GM12878 (cell line): Measurements from ENCODE around the gene SMARCAL1. TPM values are rescaled to one million over a fixed set of nuclear protein-coding genes. Genes with fewer than 3 reads are reported as not detected.

Experiments
- ATAC-seq: fragments of 200-7000 bp; cut with Tn5 transposase; 3 replicates; pipeline ENCODE4 v1.9.1; 2020; ENCODE audit warnings: mild to moderate bottlenecking, moderate library complexity
- BruUV-seq: library from RNA; stranded (reverse); fragments of 400-500 nt; replicated peaks from 2 replicates; lab custom pipeline; 2021; lab: Mats Ljungman, UMichigan
- CTCF ChIA-PET: fragments of 300-600 bp; sonication (Branson Sonifier 250); formaldehyde crosslinking; extraction: SDS; loops from one replicate; lab custom pipeline; 2021; ENCODE audit warnings: inconsistent platforms; lab: Yijun Ruan, JAX
- POLR2A ChIA-PET: fragments of 350-600 bp; formaldehyde crosslinking; extraction: SDS; loops from one replicate; lab custom pipeline; 2021; ENCODE audit warnings: inconsistent platforms; lab: Charles Lee
- RAD21 ChIA-PET: fragments of 300-600 bp; sonication (Branson Sonifier 250); formaldehyde crosslinking; loops from one replicate; lab custom pipeline; 2023; ENCODE audit warnings: antibody characterized with exemption; ENCODE audit not compliant: unreplicated experiment; lab: Charles Lee
- SMC1A ChIA-PET: fragments of 300-600 bp; sonication (Branson Sonifier 250); formaldehyde crosslinking; loops from one replicate; lab custom pipeline; 2023; ENCODE audit not compliant: unreplicated experiment, uncharacterized antibody; lab: Charles Lee
- DNase-seq: peaks from one replicate; pipeline ENCODE4 v3.0.0-alpha.2; 2011; ENCODE audit warnings: low read depth, low spot score
- FAIRE-seq: peaks from 3 replicates; lab custom pipeline; 2011; peaks lifted over from hg19 to GRCh38; lab: Jason Lieb, UNC
- H2AFZ ChIP-seq: 2 replicates; pipeline ENCODE4 v1.6.0; 2011; ENCODE audit warnings: low read depth, low read length, control low read depth; ENCODE audit not compliant: control insufficient read depth
- H3K27ac ChIP-seq: 2 replicates; pipeline ENCODE4 v1.5.1; 2011; ENCODE audit warnings: control low read depth; ENCODE audit not compliant: control insufficient read depth, insufficient read depth
- H3K27me3 ChIP-seq, 2 experiments: replicated peaks in 1 of 2; 2 replicates each; pipeline versions ENCODE4 v1.6.0 to v1.6.1; 2011; ENCODE audit warnings: low read length in 1 of 2; ENCODE audit not compliant: control insufficient read depth in 2 of 2, insufficient read depth in 2 of 2
- H3K36me3 ChIP-seq, 2 experiments: 2 replicates each; pipeline ENCODE4 v1.5.1; 2011; ENCODE audit warnings: low read length in 1 of 2; ENCODE audit not compliant: control insufficient read depth in 2 of 2, insufficient read depth in 2 of 2
- H3K4me1 ChIP-seq: 2 replicates; pipeline ENCODE4 v1.6.1; 2011; ENCODE audit warnings: mild to moderate bottlenecking, low read length, moderate library complexity, mixed read lengths; ENCODE audit not compliant: control insufficient read depth, insufficient read depth
- H3K4me2 ChIP-seq: 2 replicates; pipeline ENCODE4 v1.6.0; 2011; ENCODE audit warnings: control low read depth; ENCODE audit not compliant: control insufficient read depth, insufficient read depth
- H3K4me3 ChIP-seq: fragments of 200-600 bp; sonication (generic); 2 replicates; pipeline ENCODE4 v1.5.1; 2016
- H3K79me2 ChIP-seq: 2 replicates; pipeline ENCODE4 v1.6.0; 2011; ENCODE audit warnings: low read length; ENCODE audit not compliant: control insufficient read depth, insufficient read depth
- H3K9ac ChIP-seq: 2 replicates; pipeline ENCODE4 v1.8.0; 2011; ENCODE audit warnings: low read length, control low read depth, mixed read lengths; ENCODE audit not compliant: control insufficient read depth, insufficient read depth
- H3K9me3 ChIP-seq: replicated peaks from 3 replicates; pipeline ENCODE4 v1.5.1; 2011; ENCODE audit warnings: mild to moderate bottlenecking, low read length; ENCODE audit not compliant: control insufficient read depth, insufficient read depth
- H4K20me1 ChIP-seq: 2 replicates; pipeline ENCODE4 v1.6.0; 2011; ENCODE audit not compliant: control insufficient read depth, insufficient read depth
- CBX5 ChIP-seq: sonication (generic); IDR thresholded peaks from 2 replicates; pipeline ENCODE4 v1.6.1; 2016; ENCODE audit warnings: low read depth, moderate library complexity, mild to moderate bottlenecking, inconsistent platforms
- CEBPB ChIP-seq, 2 experiments: fragments of 150-350 bp in 1 of 2; IDR thresholded peaks; 2 replicates each; pipeline ENCODE4 v1.6.1; 2012 to 2014; ENCODE audit warnings: low read depth in 2 of 2, low read length in 2 of 2, borderline replicate concordance in 1 of 2, inconsistent platforms in 1 of 2
- CREB1 ChIP-seq: IDR thresholded peaks from 2 replicates; pipeline ENCODE4 v1.6.1; 2012; ENCODE audit warnings: low read depth, mild to moderate bottlenecking, inconsistent platforms
- FOXM1 ChIP-seq: IDR thresholded peaks from 2 replicates; pipeline ENCODE4 v1.6.1; 2012; ENCODE audit warnings: low read depth, mild to moderate bottlenecking, inconsistent platforms, low read length, moderate library complexity
- HDAC6 ChIP-seq: fragments of 200-600 bp; sonication (generic); IDR thresholded peaks from one replicate; pipeline ENCODE4 v1.8.0; 2017; ENCODE audit warnings: antibody characterized with exemption; ENCODE audit not compliant: unreplicated experiment
- JUND ChIP-seq: IDR thresholded peaks from 2 replicates; pipeline ENCODE4 v1.6.1; 2012; ENCODE audit warnings: low read depth, mild to moderate bottlenecking, low read length, improper control_type of control experiment, moderate library complexity
- KLF5 ChIP-seq: fragments of 450-650 bp; IDR thresholded peaks from 2 replicates; pipeline ENCODE4 v1.6.1; 2014; ENCODE audit warnings: mild to moderate bottlenecking; ENCODE audit not compliant: partially characterized antibody
- MEF2B ChIP-seq: fragments of 450-650 bp; IDR thresholded peaks from 2 replicates; pipeline ENCODE4 v1.6.1; 2018; ENCODE audit warnings: mild to moderate bottlenecking, moderate library complexity; ENCODE audit not compliant: partially characterized antibody, poor library complexity, severe bottlenecking
- MYB ChIP-seq: fragments of 150-350 bp; IDR thresholded peaks from 2 replicates; pipeline ENCODE4 v1.6.1; 2014; ENCODE audit warnings: mild to moderate bottlenecking, low read depth, low read length, borderline replicate concordance
- NR2C2 ChIP-seq: IDR thresholded peaks from 2 replicates; pipeline ENCODE4 v1.6.1; 2011; ENCODE audit warnings: borderline replicate concordance, low read depth; ENCODE audit not compliant: control insufficient read depth, insufficient read length
- POLR2AphosphoS5 ChIP-seq: IDR thresholded peaks from 2 replicates; pipeline ENCODE4 v1.6.1; 2011; ENCODE audit warnings: mild to moderate bottlenecking, low read length, inconsistent platforms
- ZBTB33 ChIP-seq: fragments of 450-650 bp; IDR thresholded peaks from 2 replicates; pipeline ENCODE4 v1.6.1; 2017; ENCODE audit warnings: mild to moderate bottlenecking
- WGBS: methylation state at CpG from one replicate; pipeline ENCODE4 v1.1.6; 2016; ENCODE audit warnings: low lambda C conversion rate; ENCODE audit not compliant: insufficient replicate concordance, insufficient coverage; ENCODE audit errors: missing lambda C conversion rate; 5-methylcytosine and 5-hydroxymethylcytosine counted together
- in situ Hi-C: fragments of 300-500 bp; cut with MboI; formaldehyde crosslinking; loops from 9 replicates; pipeline ENCODE4 v1.14.3; 2018; ENCODE audit warnings: mixed read lengths
- intact Hi-C: fragments of 100-400 bp; cut with micrococcal nuclease; formaldehyde crosslinking; loops from one replicate; pipeline ENCODE4 v1.14.2; 2022; ENCODE audit not compliant: unreplicated experiment
- polyA plus RNA-seq, 11 experiments: library from polyadenylated mRNA; depleted of rRNA in 4 of 11; unstranded in 6 of 11; stranded (reverse) in 5 of 11; fragments of >200 nt; fragmentation: Nextera tagmentation in 4 of 11; fragmentation: Illumina TruSeq in 1 of 11; extraction: Ambion mirVana in 4 of 11; extraction: Trizol in 1 of 11; gene quantifications; 1 replicate in 1 of 11; 2 replicates in 10 of 11; pipeline versions ENCODE4 v1.2.1 to v1.2.3, GENCODE V29; 2011 to 2016; ENCODE audit warnings: inconsistent platforms in 2 of 11, missing spikeins in 2 of 11, low read depth in 1 of 11
- total RNA-seq, 4 experiments: library from RNA; depleted of rRNA in 3 of 4; stranded (reverse); fragments of >200 nt in 3 of 4; fragmentation: Illumina TruSeq in 1 of 4; extraction: Trizol in 1 of 4; gene quantifications; 2 replicates each; pipeline versions ENCODE4 v1.2.1 to v1.2.3, GENCODE V29; 2013 to 2021
- TF ChIP-seq, protein P1 (sequence below): IDR thresholded peaks from 2 replicates; pipeline ENCODE4 v1.6.1; 2011; ENCODE audit warnings: borderline replicate concordance, low read depth, mild to moderate bottlenecking, moderate library complexity, low read length; ENCODE audit not compliant: insufficient read depth, poor library complexity, severe bottlenecking

SMARCAL1 gene
- total and polyA plus RNA-seq, 10 of the 15 experiments (the other 5 are each of a cell fraction or from before 2014, with no cell fraction given) = 10.8 to 32.9 (median 21.8) TPM

- intact Hi-C loops = no loop called here
- RAD21 ChIA-PET = no interaction called here
Measured at GRCh38 chr2:216527600-216527999, 115.3 kb downstream of the SMARCAL1 start.

More at GRCh38 chr2:216527600-216527999, 115.3 kb downstream of the SMARCAL1 start:
- Histone ChIP-seq H3K9ac (no peak overlapping the region), H3K27me3 (no peaks in the 10 kb centered on the region), H3K4me1 (no peaks in the 10 kb centered on the region), H4K20me1 (no peaks in the 10 kb centered on the region), H3K36me3 (no peaks in the 10 kb centered on the region), H3K9me3 (no peaks in the 10 kb centered on the region), H2AFZ (no peak overlapping the region), H3K79me2 (no peaks in the 10 kb centered on the region), H3K27ac (no peak overlapping the region), H3K4me2 (no peak overlapping the region), H3K4me3 (no peak overlapping the region)
- DNase-seq (no peak), ATAC-seq (no peak), FAIRE-seq (no peak)
- no TSS peak for BruUV-seq
- SMC1A ChIA-PET = no interaction called here
- 41% methylated on average over 1 of the region's 1 CpG for WGBS
- POLR2A ChIA-PET = no interaction called here
- no peak for TF ChIP-seq ZBTB33
- TF ChIP-seq FOXM1 = no peak
- TF ChIP-seq MEF2B = no peak
- no peak for TF ChIP-seq MYB
- TF ChIP-seq CEBPB (IDR thresholded peaks at IDR 0.05; ENCODE audit: borderline replicate concordance in 1 of 2, low read depth in 2 of 2, low read length in 2 of 2) = no peak
- no peak for TF ChIP-seq HDAC6
- no peak for TF ChIP-seq JUND
- TF ChIP-seq KLF5 = no peak
- TF ChIP-seq POLR2AphosphoS5 = no peak
- TF ChIP-seq CBX5 = no peak
- TF ChIP-seq, protein P1, sequence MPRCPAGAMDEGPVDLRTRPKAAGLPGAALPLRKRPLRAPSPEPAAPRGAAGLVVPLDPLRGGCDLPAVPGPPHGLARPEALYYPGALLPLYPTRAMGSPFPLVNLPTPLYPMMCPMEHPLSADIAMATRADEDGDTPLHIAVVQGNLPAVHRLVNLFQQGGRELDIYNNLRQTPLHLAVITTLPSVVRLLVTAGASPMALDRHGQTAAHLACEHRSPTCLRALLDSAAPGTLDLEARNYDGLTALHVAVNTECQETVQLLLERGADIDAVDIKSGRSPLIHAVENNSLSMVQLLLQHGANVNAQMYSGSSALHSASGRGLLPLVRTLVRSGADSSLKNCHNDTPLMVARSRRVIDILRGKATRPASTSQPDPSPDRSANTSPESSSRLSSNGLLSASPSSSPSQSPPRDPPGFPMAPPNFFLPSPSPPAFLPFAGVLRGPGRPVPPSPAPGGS = no peak
- TF ChIP-seq CREB1 = no peak
- TF ChIP-seq NR2C2 = no peak
- in situ Hi-C loops = no loop called here
- CTCF ChIA-PET = interaction anchor here (15.8 kb wide), 1 partner anchor 137 kb away, joined by 475 read pairs; no protein-coding TSS in a partner anchor
